Embryonic facial prominence (tissue), 1 donor: ENCODE measurements around the gene FOXP1.
A peak's percentile ranks its signal among the peaks of the same experiment; 100 is the strongest.

Experiments
- DNase-seq: peaks from one replicate; pipeline ENCODE4 v3.0.0-alpha.2; 2016; ENCODE audit errors: extremely low spot score

Gene FOXP1

GRCh38 chr3:71428841-71429596 is 154.5 kb downstream of the FOXP1 start:
- no peak for DNase-seq

DNA sequence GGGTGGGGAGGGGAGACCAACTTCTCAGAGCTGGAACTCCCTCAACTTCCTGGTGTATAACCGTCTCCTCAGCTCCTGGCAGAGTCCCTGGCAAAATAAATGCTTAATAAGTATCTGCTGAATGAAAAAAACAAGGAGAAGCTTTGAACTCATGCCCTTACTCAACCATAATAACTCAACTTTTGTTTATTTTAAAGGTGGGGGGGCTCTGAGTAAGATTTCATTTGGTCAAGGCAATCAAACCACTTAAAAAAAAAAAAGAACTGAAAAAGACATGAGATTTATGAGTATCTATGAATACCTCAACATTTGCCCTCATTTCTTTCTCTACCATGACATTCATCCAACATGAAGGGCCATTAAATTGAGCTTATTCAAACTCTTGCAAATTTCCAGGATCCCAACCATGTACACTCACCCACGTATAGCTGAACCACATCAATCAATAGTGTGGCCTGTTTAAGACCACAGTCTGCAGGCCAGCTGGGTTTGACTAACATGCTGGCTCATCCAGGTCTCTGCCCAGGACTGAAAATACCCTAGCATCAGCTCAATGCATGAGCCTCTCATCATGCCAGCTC is 157.9 kb downstream of the FOXP1 start:
- DNase-seq, result no peak

DNA sequence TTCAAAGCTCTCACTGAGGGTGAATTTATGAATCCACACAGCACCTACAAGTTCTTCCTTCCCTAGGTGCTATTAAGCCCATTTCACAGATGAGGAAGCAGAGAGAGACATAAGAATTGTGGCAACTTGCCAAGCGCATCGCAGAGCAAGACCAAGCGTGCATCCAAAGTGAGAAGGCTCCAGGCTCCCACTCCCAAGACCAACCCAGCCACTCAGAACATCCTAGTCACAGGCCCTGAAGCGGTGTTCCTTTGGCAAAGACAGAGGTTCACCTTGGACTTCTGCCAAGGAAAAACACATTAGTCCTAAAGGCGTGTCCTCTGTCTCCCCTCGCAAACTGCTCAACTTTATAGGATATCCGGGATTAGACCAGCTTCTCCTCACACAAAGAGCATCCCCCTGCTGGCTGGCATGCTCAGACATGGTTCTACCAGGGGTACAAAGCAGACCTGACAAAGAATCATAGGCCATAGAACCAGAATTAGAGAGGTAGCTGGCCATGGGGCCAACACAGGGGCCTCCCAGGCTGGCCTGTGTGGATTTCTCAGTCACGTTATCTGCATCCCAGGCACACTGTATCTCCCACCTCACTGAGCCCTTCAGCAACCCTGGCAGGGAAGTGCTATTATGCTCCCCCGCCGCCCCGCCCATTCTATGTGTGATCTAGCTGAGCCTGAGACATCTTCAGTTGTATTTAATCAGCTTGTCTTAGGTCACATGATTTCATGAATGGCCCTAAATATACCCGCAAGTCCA is 160.2 kb downstream of the FOXP1 start:
- peak; percentile 39 for DNase-seq

DNA sequence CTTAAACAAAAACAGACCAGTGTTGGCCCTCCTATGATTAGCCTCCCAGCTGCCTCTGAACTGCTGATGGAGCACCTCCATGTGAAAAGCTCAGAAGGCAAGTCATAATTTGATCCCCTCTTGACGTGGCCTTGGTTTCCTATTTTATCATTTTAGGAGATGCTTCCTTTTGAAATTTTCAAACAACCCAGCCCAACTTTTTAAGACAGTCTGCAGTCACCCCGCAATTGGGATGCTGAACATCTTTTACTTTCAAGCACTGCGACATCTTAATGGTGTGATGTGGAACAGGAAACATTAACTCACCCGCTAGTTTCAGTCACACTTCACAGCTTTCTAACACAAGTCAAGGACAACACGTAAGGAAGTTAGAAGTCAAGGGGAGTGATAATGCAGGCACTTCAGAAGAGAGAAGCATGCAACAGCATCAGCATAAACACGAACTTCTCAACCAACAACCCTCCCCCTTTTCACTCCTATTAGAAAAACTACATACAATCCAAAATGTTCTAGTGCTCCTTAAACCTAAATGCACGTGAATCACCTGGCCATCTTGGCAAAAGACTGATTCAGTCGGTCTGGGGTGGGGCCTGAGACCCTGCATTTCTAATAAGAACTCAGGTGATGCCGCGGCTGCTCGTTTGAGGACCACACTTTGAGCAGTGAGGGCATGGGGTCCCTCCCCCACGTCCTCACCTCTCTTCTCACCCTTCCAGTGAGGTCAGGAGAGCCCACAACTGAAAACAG is 161.5 kb downstream of the FOXP1 start:
- DNase-seq, result no peak

- no peak for DNase-seq
Measured at GRCh38 chr3:71421475-71421819, 162.1 kb downstream of the FOXP1 start.

- no peak for DNase-seq
Measured at GRCh38 chr3:71419369-71419768, 164.2 kb downstream of the FOXP1 start.

- DNase-seq, result no peak
Measured at GRCh38 chr3:71417791-71418190, 165.7 kb downstream of the FOXP1 start.

DNA sequence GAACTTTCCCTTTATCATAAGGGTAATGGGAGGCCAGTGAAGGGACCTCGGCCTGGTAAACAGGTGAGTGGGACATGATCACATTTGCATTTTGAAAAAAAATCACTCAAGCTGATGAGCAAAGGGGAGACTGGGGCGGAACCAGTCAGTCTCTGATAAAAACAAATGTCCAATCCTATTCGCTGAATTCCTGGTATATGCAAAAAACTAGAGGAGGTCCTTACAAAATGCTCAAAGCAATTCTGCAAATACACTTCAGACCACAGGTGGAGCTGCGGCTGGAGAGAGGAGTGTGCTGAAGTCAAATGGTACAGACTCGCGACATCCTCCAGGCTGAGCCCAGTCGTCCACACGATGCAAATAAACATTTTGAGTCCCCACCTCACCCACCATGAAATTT is 166.7 kb downstream of the FOXP1 start:
- DNase-seq, result no peak

GRCh38 chr3:71415681-71416122 is 167.8 kb downstream of the FOXP1 start:
- DNase-seq, result no peak

DNA sequence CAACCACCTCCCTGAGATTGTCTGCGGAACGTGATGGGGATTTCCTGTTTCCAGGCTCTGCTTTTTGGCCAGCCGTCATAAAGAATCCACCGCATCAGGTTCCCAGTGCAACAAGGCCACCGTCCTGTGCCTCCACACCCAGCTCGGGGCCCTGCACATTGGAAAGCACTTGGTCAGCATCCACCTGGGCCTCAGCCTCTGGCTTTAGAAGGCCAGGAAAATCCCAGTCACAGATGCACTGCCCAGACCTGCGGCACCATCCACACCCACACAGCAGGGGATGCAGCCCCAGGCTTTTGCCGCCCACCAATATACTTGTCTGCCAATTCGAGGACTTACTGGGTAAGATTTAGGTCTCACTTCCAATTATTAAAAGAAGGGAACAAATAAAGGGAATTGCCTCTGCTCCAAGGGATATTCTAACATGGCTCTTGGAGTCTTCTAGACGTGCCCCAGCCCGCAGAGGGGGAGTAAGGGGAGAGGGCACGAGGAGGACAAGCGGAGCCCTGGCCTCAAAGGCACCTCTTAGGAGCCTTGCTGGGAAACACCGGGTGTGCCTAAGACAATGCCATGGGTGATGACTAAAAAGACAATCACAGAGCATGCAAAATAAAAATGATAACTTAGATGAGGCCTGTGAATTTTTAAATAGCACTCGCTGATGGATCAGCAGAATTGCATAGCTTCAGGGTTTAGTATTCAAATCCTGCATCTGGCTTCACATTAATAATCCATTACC is 169.2 kb downstream of the FOXP1 start:
- DNase-seq, result no peak

DNA sequence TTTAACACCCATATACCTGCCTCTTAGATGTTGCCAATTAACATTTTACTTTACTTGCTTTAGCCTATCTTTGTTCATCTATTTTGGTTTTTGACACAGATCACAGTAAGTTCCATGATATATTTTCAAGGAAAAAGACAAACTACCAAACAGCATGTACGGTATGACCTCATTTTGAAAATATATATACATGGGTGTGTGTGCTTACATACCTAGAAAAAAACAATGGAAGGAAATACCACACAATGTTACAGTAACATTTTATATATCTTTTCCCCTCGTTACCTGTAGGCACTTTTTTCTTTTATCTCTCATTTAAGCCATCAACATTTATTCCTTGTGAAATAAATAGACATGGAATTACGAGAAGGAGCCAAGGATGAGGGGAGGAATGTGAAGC is 170.0 kb downstream of the FOXP1 start:
- no peak for DNase-seq

DNA sequence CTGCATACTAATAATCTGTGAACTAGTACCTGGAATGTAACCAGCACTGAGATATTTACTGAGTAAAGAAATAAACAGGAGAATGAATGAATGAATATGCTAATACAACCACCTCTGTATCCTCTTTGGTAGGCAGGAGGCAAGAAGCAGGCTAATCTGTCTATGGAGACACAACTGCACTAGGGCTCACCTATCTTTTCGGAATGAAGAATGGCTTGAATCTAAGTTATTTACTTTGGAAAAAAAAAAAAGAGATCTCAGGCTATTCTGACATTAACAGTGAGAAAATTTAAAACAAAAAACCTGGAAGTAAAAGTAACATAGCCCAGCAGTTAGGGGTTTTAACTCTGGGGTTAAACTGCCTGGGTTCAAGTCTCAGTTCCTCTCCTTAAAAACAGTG is 174.2 kb downstream of the FOXP1 start:
- DNase-seq, result no peak

- DNase-seq, result no peak
Measured at GRCh38 chr3:71408903-71409302, 174.6 kb downstream of the FOXP1 start.

GRCh38 chr3:71407823-71408222 is 175.7 kb downstream of the FOXP1 start:
- DNase-seq, result no peak

GRCh38 chr3:71406972-71407810 is 176.3 kb downstream of the FOXP1 start:
- no peak for DNase-seq

- DNase-seq, result no peak
Measured at GRCh38 chr3:71402911-71403310, 180.6 kb downstream of the FOXP1 start.

GRCh38 chr3:71402280-71402679 is 181.2 kb downstream of the FOXP1 start:
- no peak for DNase-seq

DNA sequence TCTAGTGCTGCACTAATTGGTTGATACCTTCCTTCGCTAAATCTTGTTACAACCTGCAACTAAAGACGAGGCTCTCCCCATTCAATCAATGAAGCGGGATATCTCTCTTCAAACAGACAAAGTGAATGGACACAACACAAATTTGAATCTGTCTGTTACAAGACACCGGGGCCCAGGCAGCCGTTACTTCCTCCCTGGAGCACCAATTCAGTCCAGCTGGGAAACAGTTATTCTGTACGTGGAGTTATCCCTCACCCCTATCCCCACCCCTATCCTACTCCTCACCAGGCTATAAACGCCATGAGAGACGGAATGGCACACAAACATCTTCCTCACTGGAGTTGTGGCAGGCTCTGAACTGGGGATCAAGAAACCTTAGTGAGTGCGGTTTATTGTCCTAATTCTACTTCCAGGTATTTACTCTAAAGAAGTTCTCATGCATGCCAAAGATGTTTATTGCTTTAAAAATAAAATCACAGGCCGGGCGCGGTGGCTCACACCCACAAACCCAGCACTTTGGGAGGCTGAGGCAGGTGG is 181.8 kb downstream of the FOXP1 start:
- DNase-seq, result no peak

- DNase-seq, result no peak
Measured at GRCh38 chr3:71400986-71401451, 182.5 kb downstream of the FOXP1 start.

DNA sequence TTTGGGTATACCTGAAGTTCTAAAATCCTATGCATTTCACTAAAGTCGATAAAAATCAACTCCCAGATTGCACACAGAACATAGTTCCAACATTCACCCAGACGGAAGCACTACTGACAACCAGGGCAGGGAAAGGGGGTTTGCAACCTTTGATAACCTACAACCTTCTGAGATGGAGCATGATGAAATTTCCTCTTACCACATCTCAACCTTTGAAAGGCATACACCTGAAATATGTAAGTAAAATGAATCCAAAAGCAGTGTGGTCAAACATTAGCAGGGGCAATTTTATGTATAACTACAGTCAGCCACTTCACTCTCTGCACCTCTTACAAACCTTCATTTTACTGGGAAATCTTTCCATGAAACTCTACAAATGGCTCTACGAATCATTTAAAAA is 184.1 kb downstream of the FOXP1 start:
- DNase-seq, result no peak
